ENCODE data around the gene PARVB.

Gene PARVB

GRCh38 chr22:44028091-44028490, 4.0 kb downstream of the PARVB start:
- DNase-seq (ENCODE audit: low spot score), result no peak

- no peak for DNase-seq (ENCODE audit: low spot score)
Observed at GRCh38 chr22:44029069-44029468, 5.0 kb downstream of the PARVB start.

- DNase-seq (ENCODE audit: low spot score), result no peak
Observed at GRCh38 chr22:44030051-44030701, 6.1 kb downstream of the PARVB start.

- DNase-seq (ENCODE audit: low spot score), result no peak
Observed at GRCh38 chr22:44030702-44031082, 6.6 kb downstream of the PARVB start.

- DNase-seq (ENCODE audit: low spot score), result no peak
Observed at GRCh38 chr22:44031158-44031952, 7.3 kb downstream of the PARVB start.

- no peak for DNase-seq (ENCODE audit: low spot score)
Observed at GRCh38 chr22:44032126-44032730, 8.1 kb downstream of the PARVB start.

GRCh38 chr22:44033287-44033686, 9.2 kb downstream of the PARVB start:
- no peak for DNase-seq (ENCODE audit: low spot score)

GRCh38 chr22:44033694-44034093, 9.6 kb downstream of the PARVB start:
- no peak for DNase-seq (ENCODE audit: low spot score)

GRCh38 chr22:44037519-44038375, 13.6 kb downstream of the PARVB start:
- DNase-seq (ENCODE audit: low spot score), result no peak

- DNase-seq (ENCODE audit: low spot score), result no peak
Observed at GRCh38 chr22:44039566-44040171, 15.6 kb downstream of the PARVB start.

GRCh38 chr22:44042249-44043218, 18.4 kb downstream of the PARVB start:
- no peak for DNase-seq (ENCODE audit: low spot score)

- no peak for DNase-seq (ENCODE audit: low spot score)
Observed at GRCh38 chr22:44045145-44045544, 21.0 kb downstream of the PARVB start.

GRCh38 chr22:44046485-44047141, 22.5 kb downstream of the PARVB start:
- no peak for DNase-seq (ENCODE audit: low spot score)

- DNase-seq (ENCODE audit: low spot score), result no peak
Observed at GRCh38 chr22:44047891-44048301, 23.8 kb downstream of the PARVB start.

- no peak for DNase-seq (ENCODE audit: low spot score)
Observed at GRCh38 chr22:44049486-44050231, 25.6 kb downstream of the PARVB start.

GRCh38 chr22:44050766-44051355, 26.8 kb downstream of the PARVB start:
- no peak for DNase-seq (ENCODE audit: low spot score)

- DNase-seq (ENCODE audit: low spot score), result no peak
Observed at GRCh38 chr22:44051358-44051757, 27.3 kb downstream of the PARVB start.

- DNase-seq (ENCODE audit: low spot score), result no peak
Observed at GRCh38 chr22:44051961-44052360, 27.9 kb downstream of the PARVB start.

GRCh38 chr22:44055805-44056204, 31.7 kb downstream of the PARVB start:
- DNase-seq (ENCODE audit: low spot score), result no peak
